Colonic mucosa (tissue), 4 donors: ENCODE results near the gene TNFSF15. TPM values are rescaled to one million over a fixed set of nuclear protein-coding genes. Genes with fewer than 3 reads are reported as not detected.

Experiments used
- DNase-seq: peaks from one replicate; pipeline ENCODE4 v3.0.0-alpha.2; 2020
- H3K27ac ChIP-seq: fragments of 200-600 bp; one replicate; pipeline ENCODE4 v1.8.0; 2021
- H3K27me3 ChIP-seq: fragments of 200-600 bp; one replicate; pipeline ENCODE4 v1.8.0; 2021
- H3K36me3 ChIP-seq: fragments of 200-600 bp; one replicate; pipeline ENCODE4 v1.8.0; 2021
- H3K4me1 ChIP-seq: fragments of 200-600 bp; one replicate; pipeline ENCODE4 v1.8.0; 2021; ENCODE audit warnings: mild to moderate bottlenecking
- H3K4me3 ChIP-seq: fragments of 200-600 bp; one replicate; pipeline ENCODE4 v1.8.0; 2021
- H3K9ac ChIP-seq, 2 donors: one replicate each; pipeline ENCODE4 v1.7.0; 2013; ENCODE audit warnings: control low read depth in 2 of 2, low read depth in 2 of 2, low read length in 2 of 2
- H3K9me3 ChIP-seq: fragments of 200-600 bp; one replicate; pipeline ENCODE4 v1.8.0; 2021
- CTCF ChIP-seq: fragments of 200-600 bp; IDR thresholded peaks from one replicate; pipeline ENCODE4 v1.8.0; 2022; ENCODE audit warnings: antibody characterized with exemption, mild to moderate bottlenecking
- intact Hi-C: fragments of 100-400 bp; cut with DNase I; formaldehyde crosslinking; loops from one replicate; pipeline ENCODE4 v1.14.1; 2022
- total RNA-seq, 2 donors: library from RNA; stranded (reverse); fragmentation: NEBNext Ultra II Directional in 1 of 2; extraction: Animal tissue kit (Norgen Biotek cat#: 25700) in 1 of 2; gene quantifications; one replicate each; pipeline ENCODE4 v1.2.1, GENCODE V29; 2021
- donor health status: healthy.
- donor health status: DM: no; HTN: no; CAD: no.
- donor health status: DM: no; HTN: no; CAD: no.

The TNFSF15 gene
- total RNA-seq, 2 donors from 2014 or later = 0.84 to 2.9 TPM

DNA sequence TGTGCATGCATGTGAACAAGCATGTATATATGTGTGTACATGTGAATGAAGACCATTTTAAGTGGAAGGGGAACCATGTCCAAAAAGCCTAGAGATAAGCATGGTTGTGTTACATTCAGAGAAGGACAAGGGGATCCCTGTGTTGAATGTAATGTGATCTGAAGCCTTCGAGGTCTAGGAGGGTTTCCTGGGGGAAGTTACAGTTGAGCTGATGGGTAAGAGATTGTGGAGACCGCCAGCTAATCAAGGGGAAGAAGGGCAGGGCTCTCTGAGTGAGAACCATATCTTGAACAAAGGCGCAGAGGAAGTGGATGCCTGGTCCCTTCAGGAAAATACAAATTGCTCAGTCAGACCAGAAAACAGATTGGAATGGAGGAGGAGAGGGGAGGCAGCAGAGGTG is 45.5 kb upstream of the TNFSF15 start:
- no peak for TF ChIP-seq CTCF
- Histone ChIP-seq H3K9ac (no peak overlapping the region), H3K9me3 (no peaks in the 10 kb centered on the region), H3K36me3 (no peaks in the 10 kb centered on the region), H3K4me3 (no peak overlapping the region), H3K27me3 (no peaks in the 10 kb centered on the region), H3K4me1 (peaks cover 2% of the 10 kb centered on the region), H3K27ac (no peak overlapping the region)
- intact Hi-C loops = no loop called here
- no peak for DNase-seq

DNA sequence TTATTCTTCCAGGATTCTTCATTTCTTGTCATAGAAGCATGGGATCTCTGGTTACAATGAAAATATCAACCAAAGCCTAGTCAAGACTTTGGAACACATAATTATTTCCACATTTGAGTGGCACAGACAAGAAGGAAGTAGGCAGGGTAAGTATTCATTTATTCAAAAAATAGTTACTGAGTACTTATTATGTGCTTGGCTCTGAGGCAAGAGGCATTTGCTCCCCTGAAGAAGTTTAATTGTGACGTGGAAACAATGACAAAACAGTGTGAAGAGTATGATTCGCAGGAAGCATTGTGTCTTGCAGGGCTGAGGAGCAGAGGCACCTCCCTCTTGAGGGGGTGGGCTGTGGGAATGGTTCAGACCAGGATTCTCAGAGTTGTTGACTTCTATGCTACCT is 45.0 kb upstream of the TNFSF15 start:
- no peak for TF ChIP-seq CTCF
- no peak for DNase-seq
- Histone ChIP-seq H3K27ac (no peak overlapping the region), H3K4me3 (no peak overlapping the region), H3K9ac (no peak overlapping the region), H3K27me3 (no peaks in the 10 kb centered on the region), H3K36me3 (no peaks in the 10 kb centered on the region), H3K9me3 (no peaks in the 10 kb centered on the region), H3K4me1 (peaks cover 2% of the 10 kb centered on the region)
- intact Hi-C loops = no loop called here

DNA sequence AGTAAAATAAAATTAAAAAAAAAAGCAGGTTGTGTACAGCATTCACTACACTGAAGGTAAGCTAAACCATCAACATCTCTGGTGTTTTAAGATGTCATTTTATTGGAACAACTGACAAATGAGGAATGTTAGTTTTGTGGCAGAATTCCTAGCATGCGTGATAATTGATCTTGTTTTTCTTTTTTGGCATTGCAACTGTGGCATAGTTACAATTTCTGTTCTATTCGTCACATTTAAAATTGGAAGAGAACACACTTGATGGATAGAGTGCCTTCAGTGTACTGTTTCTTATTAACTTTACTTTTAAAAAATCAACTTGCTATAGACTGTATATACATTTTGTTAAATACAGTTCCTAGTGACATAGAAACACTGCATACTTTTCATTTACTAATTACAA is 43.6 kb upstream of the TNFSF15 start:
- no peak for DNase-seq
- intact Hi-C loops = no loop called here
- no peaks in the 10 kb centered on the region for H3K27me3 ChIP-seq
- no peak overlapping the region for H3K27ac ChIP-seq
- no peak overlapping the region for H3K9ac ChIP-seq
- H3K4me1 ChIP-seq = peaks cover 2% of the 10 kb centered on the region
- H3K9me3 ChIP-seq = no peaks in the 10 kb centered on the region
- no peak overlapping the region for H3K4me3 ChIP-seq
- H3K36me3 ChIP-seq = no peaks in the 10 kb centered on the region
- no peak for TF ChIP-seq CTCF

DNA sequence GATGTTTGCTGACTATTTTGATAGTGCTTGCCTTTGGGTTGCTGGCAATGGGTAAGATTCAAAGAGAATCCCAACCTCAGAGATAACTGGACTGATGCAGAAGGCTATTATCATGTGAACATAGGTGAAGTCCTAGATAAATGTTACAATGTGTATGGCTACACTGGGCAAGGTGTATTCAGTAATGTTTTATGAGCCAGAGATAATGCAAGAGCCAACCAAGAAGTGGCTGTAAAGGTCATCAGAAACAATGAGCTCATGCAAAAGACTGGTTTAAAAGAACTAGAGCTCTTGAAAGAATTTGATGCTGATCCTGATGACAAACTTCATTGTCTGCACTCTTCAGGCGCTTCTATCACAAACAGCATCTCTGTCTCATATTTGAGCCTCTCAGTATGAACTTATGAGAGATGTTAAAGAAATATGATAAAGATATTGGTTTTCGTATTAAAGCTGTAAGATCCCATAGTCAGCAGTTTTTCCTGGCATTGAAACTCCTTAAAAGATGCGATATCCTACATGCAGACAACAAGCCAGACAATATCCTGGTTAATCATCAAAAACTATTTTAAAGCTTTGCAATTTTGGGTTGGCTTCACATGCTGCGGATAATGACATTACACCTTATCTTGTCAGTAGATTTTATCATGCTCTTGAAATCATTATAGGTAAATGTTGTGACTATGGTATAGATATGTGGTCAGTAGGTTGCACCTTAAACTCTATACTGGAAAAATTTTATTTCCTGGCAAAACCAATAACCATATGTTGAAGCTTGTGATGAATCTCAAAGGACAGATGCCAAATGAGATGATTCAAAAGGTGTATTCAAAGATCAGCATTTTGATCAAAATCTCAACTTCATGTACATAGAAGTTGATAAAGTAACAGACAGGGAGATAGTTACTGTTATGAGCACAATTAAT is 41.9 kb upstream of the TNFSF15 start:
- Histone ChIP-seq H3K9ac (no peak overlapping the region), H3K36me3 (no peaks in the 10 kb centered on the region), H3K27me3 (no peaks in the 10 kb centered on the region), H3K4me3 (no peak overlapping the region), H3K9me3 (no peaks in the 10 kb centered on the region), H3K27ac (no peak overlapping the region), H3K4me1 (no peaks in the 10 kb centered on the region)
- no peak for DNase-seq
- no peak for TF ChIP-seq CTCF
- intact Hi-C loops = no loop called here

GRCh38 chr9:114845373-114845772 is 39.5 kb upstream of the TNFSF15 start:
- no peaks in the 10 kb centered on the region for H3K36me3 ChIP-seq

More at GRCh38 chr9:114845373-114845772, 39.5 kb upstream of the TNFSF15 start:
- no peak overlapping the region for H3K27ac ChIP-seq
- H3K9ac ChIP-seq = no peak overlapping the region
- H3K4me1 ChIP-seq = no peaks in the 10 kb centered on the region
- no peaks in the 10 kb centered on the region for H3K27me3 ChIP-seq
- TF ChIP-seq CTCF = no peak
- no peaks in the 10 kb centered on the region for H3K9me3 ChIP-seq
- no peak for DNase-seq
- H3K4me3 ChIP-seq = no peak overlapping the region
- intact Hi-C loops = no loop called here
